Measurements from ENCODE around the gene UGDH. TPM values are rescaled to one million over a fixed set of nuclear protein-coding genes. Genes with fewer than 3 reads are reported as not detected.

UGDH gene
- total RNA-seq, 1 donor from 2014 or later, result 32.3 TPM

DNA sequence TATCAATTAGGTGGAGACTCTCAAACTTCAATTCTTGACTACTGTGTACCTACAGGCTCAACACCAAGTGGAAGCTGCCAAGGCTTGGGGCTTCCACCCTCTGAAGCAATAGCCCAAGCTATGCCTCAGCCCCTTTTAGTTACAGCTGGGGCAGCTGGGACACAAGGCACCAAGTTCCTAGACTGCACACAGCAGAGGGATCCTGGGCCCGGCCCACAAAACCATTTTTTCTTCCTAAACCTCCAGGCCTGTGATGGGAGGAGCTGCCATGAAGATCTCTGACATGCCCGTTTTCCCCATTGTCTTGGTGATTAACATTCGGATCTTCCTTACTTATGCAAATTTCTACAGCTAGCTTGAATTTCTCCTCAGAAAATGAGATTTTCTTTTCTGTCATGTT lies 3.4 kb upstream of the UGDH start:
- H3K36me3 Mint-ChIP-seq (ENCODE audit: unreplicated experiment), result peaks cover 33% of the 10 kb centered on the region
- no peak for DNase-seq
- H3K9me3 Mint-ChIP-seq (ENCODE audit: unreplicated experiment), result peaks cover 16% of the 10 kb centered on the region
- no peak overlapping the region for H3K27ac Mint-ChIP-seq (ENCODE audit: unreplicated experiment)
- TF ChIP-seq CTCF (IDR thresholded peaks at IDR 0.05; ENCODE audit: partially characterized antibody, unreplicated experiment), result no peak
- no peak overlapping the region for H3K4me3 Mint-ChIP-seq (ENCODE audit: unreplicated experiment)
- H3K27me3 Mint-ChIP-seq (ENCODE audit: unreplicated experiment), result peaks cover 7% of the 10 kb centered on the region
- H3K4me1 Mint-ChIP-seq (ENCODE audit: low read depth, unreplicated experiment), result peaks cover 4% of the 10 kb centered on the region

DNA sequence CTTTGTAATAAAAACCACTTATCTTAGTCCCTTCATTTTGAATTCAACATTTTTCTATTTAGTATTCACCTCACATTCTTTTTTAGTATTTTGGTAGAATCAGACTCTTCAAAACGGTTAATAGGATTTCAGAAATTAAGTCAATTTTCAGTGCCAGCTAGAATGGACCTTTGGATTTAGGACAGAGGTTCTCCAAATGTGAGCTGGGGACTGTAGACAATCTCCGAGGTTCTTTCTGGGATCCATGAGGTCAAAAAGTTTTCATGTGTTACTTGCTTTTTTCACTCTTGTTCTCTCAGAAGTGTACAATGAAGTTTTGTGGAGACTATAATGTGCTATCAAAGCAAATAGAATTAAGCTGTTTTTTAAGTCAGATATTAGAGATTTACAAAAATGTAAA lies 2.3 kb upstream of the UGDH start:
- peaks cover 16% of the 10 kb centered on the region for H3K9me3 Mint-ChIP-seq (ENCODE audit: unreplicated experiment)
- peaks cover 33% of the 10 kb centered on the region for H3K36me3 Mint-ChIP-seq (ENCODE audit: unreplicated experiment)
- TF ChIP-seq CTCF (IDR thresholded peaks at IDR 0.05; ENCODE audit: partially characterized antibody, unreplicated experiment), result no peak
- H3K27ac Mint-ChIP-seq (ENCODE audit: unreplicated experiment), result no peak overlapping the region
- H3K4me1 Mint-ChIP-seq (ENCODE audit: low read depth, unreplicated experiment), result peaks cover 4% of the 10 kb centered on the region
- no peak for DNase-seq
- peak overlapping the region; percentile 63 for H3K4me3 Mint-ChIP-seq (ENCODE audit: unreplicated experiment)
- H3K27me3 Mint-ChIP-seq (ENCODE audit: unreplicated experiment), result peaks cover 7% of the 10 kb centered on the region

DNA sequence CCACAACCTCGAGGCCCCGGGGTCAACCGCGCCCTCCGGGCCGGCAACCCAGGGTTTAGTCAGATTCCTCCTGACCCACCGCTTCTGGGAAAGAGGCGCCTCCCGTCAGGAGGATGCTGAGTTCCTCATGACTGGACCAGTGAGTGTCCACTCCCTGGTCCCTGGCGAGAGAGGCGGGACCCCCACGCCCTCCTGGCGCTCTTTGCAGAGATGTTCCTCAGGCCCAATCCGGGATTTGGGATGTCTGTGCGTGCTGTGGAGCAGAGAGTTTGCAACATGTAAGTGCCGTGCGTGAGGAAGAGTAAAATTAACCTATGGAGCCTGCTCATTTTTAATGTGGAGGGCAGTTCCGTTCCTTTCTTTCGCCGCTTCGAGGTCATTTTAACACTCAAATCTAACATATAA lies 824 bp upstream of the UGDH start:
- Mint-ChIP-seq H3K27me3 (ENCODE audit: unreplicated experiment) (peaks cover 7% of the 10 kb centered on the region), H3K4me1 (ENCODE audit: low read depth, unreplicated experiment) (peaks cover 4% of the 10 kb centered on the region), H3K36me3 (ENCODE audit: unreplicated experiment) (peaks cover 28% of the 10 kb centered on the region), H3K4me3 (ENCODE audit: unreplicated experiment) (peak overlapping the region; percentile 100), H3K27ac (ENCODE audit: unreplicated experiment) (peak overlapping the region; percentile 98), H3K9me3 (ENCODE audit: unreplicated experiment) (peaks cover 16% of the 10 kb centered on the region)
- no peak for TF ChIP-seq CTCF (IDR thresholded peaks at IDR 0.05; ENCODE audit: partially characterized antibody, unreplicated experiment)
- DNase-seq, result no peak

- peaks cover 7% of the 10 kb centered on the region for H3K27me3 Mint-ChIP-seq (ENCODE audit: unreplicated experiment)
- peak overlapping the region; percentile 99 for H3K27ac Mint-ChIP-seq (ENCODE audit: unreplicated experiment)
- no peak for DNase-seq
- H3K4me3 Mint-ChIP-seq (ENCODE audit: unreplicated experiment), result peak overlapping the region; percentile 99
- peaks cover 15% of the 10 kb centered on the region for H3K9me3 Mint-ChIP-seq (ENCODE audit: unreplicated experiment)
- peaks cover 4% of the 10 kb centered on the region for H3K4me1 Mint-ChIP-seq (ENCODE audit: low read depth, unreplicated experiment)
- no peak for TF ChIP-seq CTCF (IDR thresholded peaks at IDR 0.05; ENCODE audit: partially characterized antibody, unreplicated experiment)
- H3K36me3 Mint-ChIP-seq (ENCODE audit: unreplicated experiment), result peaks cover 17% of the 10 kb centered on the region
Measured at GRCh38 chr4:39526765-39527295, 409 bp downstream of the UGDH start.

- Mint-ChIP-seq H3K27me3 (ENCODE audit: unreplicated experiment) (peaks cover 7% of the 10 kb centered on the region), H3K36me3 (ENCODE audit: unreplicated experiment) (peaks cover 11% of the 10 kb centered on the region), H3K4me1 (ENCODE audit: low read depth, unreplicated experiment) (peaks cover 4% of the 10 kb centered on the region), H3K4me3 (ENCODE audit: unreplicated experiment) (peak overlapping the region; percentile 99), H3K27ac (ENCODE audit: unreplicated experiment) (peak overlapping the region; percentile 99), H3K9me3 (ENCODE audit: unreplicated experiment) (peaks cover 14% of the 10 kb centered on the region)
- TF ChIP-seq CTCF (IDR thresholded peaks at IDR 0.05; ENCODE audit: partially characterized antibody, unreplicated experiment), result no peak
- no peak for DNase-seq
Measured at GRCh38 chr4:39525822-39526690, 1.2 kb downstream of the UGDH start.

Measured in glutamatergic neuron (in vitro differentiated cells).